Stimulated activated naive CD8-positive, alpha-beta T cell treated with anti-CD3 and anti-CD28 coated beads, Interleukin-15, amount 100 ng/mL, for 72 hours (primary cell): ENCODE results near the gene UNC5C.

Experiments
- ATAC-seq: fragments of 150-1000 bp; cut with Tn5 transposase; 2 replicates; pipeline ENCODE4 v1.10.0; 2021; ENCODE audit warnings: mild to moderate bottlenecking, moderate library complexity
- DNase-seq, 2 donors: peaks; one replicate each; pipeline ENCODE4 v3.0.0; 2021 to 2022
- H3K27ac Mint-ChIP-seq, 2 donors: one replicate each; pipeline ENCODE4 v1.8.0; 2022; ENCODE audit warnings: mild to moderate bottlenecking in 2 of 2, mixed read lengths in 2 of 2, moderate library complexity in 2 of 2
- H3K27me3 Mint-ChIP-seq: one replicate; pipeline ENCODE4 v1.8.0; 2022; ENCODE audit warnings: mixed read lengths
- H3K4me1 Mint-ChIP-seq: one replicate; pipeline ENCODE4 v1.8.0; 2022; ENCODE audit warnings: mild to moderate bottlenecking, mixed read lengths
- H3K4me3 Mint-ChIP-seq, 2 donors: one replicate each; pipeline ENCODE4 v1.8.0; 2022; ENCODE audit warnings: mild to moderate bottlenecking in 2 of 2, mixed read lengths in 2 of 2, moderate library complexity in 1 of 2
- H3K9me3 Mint-ChIP-seq, 2 donors: one replicate each; pipeline ENCODE4 v1.8.0; 2022; ENCODE audit warnings: mixed read lengths in 2 of 2

UNC5C gene

DNA sequence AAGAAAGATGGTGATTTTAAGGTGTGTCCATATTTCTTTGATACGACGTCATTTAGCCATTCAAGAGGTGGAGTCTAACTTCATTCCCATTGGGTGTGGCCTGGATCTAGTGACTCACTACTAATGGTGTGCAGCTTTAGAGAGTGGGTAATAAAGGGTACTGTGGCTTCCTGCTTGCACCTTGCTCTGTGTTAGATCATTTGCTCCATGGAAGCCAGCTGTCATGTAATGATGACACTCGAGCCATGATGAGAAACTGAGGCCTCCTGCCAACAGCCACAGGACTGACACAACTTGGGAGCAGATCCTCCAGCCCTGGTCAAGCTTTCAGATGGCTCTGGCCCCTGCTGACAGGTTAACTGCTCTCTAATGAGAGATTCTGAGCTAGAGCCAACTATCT is 82.0 kb downstream of the UNC5C start:
- Mint-ChIP-seq H3K27ac (no peak overlapping the region), H3K27me3 (peaks cover 8% of the 10 kb centered on the region), H3K4me1 (no peaks in the 10 kb centered on the region), H3K9me3 (no peaks in the 10 kb centered on the region), H3K4me3 (no peak overlapping the region)
- ATAC-seq (no peak), DNase-seq (no peak)

DNA sequence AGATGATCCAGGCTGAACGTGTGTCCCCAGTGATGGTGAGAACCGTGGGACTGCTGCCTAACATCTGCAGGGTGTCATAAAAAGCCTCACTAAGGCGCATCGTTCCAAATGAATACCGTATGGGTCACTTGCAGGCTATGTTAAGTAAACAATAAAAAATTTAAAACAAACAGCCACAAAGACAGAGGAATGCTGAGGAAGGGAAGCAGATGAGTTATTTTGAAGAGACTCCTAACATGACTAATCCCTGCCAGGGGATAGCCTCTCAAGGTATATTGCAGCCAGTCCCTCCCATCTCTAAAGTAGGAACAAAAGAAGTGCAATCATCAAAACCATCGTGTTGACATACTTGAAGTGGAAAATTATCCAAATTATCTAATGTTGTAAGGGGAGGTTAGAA is 83.8 kb downstream of the UNC5C start:
- Mint-ChIP-seq H3K9me3 (peaks cover 4 to 7% of the 10 kb centered on the region in 2 donors), H3K4me1 (no peaks in the 10 kb centered on the region), H3K27ac (no peak overlapping the region), H3K4me3 (no peak overlapping the region), H3K27me3 (peaks cover 15% of the 10 kb centered on the region)
- ATAC-seq = no peak
- DNase-seq = no peak

DNA sequence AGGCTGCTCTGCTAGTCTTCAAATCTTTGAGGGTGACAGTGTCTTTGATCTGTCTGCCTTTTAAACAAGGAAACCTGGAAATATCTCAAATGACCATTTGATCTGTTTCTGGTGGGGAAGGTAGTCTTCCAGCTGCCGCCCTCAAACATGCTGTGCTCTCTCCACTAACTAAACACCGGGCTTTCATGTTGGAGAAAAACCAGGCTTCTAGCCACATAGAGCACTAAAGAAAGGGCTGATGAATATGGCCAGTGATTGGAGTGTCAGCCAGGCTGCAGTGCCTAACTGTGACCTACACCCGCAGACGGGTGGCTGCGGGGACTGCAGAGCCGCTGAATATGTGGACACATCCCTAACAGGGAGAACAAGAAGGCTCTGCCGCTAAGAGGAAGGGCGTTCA is 85.9 kb downstream of the UNC5C start:
- no peak overlapping the region for H3K4me3 Mint-ChIP-seq
- H3K27me3 Mint-ChIP-seq = peaks cover 15% of the 10 kb centered on the region
- H3K9me3 Mint-ChIP-seq = peaks cover 4 to 7% of the 10 kb centered on the region in 2 donors
- H3K4me1 Mint-ChIP-seq = no peaks in the 10 kb centered on the region
- no peak for DNase-seq
- no peak overlapping the region for H3K27ac Mint-ChIP-seq
- no peak for ATAC-seq

DNA sequence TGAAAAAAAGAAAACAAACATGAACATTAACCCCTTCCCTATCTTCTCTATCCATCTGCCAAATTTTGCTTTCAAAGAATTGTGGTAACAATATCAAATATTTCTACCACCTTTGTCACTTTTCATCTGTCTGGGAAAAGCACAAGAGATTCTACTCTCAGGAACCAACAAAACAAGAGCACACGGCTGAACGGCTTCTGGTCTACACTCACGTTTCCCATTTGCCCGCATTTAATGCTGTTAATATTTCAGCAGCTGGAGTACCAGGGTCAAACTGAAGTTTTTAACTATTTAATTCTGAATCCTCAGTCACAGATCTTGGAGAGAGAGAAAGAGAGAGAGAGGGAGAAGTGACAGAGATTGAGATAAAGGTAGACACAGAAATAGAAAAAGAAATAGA is 91.4 kb downstream of the UNC5C start:
- Mint-ChIP-seq H3K27ac (no peak overlapping the region), H3K4me1 (no peaks in the 10 kb centered on the region), H3K27me3 (peaks cover 7% of the 10 kb centered on the region), H3K9me3 (peaks cover 4 to 7% of the 10 kb centered on the region in 2 donors), H3K4me3 (no peak overlapping the region)
- no peak for DNase-seq
- ATAC-seq = no peak

DNA sequence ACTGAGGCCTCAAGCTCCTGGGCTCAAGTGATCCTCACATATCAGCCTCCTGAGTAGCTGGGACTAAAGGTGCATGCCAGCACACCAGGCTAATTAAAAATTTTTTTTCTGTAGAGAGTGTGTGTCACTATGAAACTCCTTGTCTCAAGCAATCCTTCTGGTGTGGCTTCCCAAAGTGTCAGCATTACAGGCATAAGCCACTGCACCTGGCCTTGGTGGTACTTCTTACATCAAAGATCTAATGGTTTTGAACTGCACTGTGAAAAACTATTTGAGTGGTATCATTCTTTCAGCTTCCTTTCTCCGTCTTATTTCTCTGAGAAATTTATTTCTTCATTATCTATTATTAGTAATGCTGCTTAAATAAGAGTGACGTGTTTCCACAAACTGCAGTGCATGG is 98.5 kb downstream of the UNC5C start:
- Mint-ChIP-seq H3K27ac (no peak overlapping the region), H3K4me1 (no peaks in the 10 kb centered on the region), H3K27me3 (no peaks in the 10 kb centered on the region), H3K4me3 (no peak overlapping the region), H3K9me3 (no peaks in the 10 kb centered on the region)
- DNase-seq (no peak), ATAC-seq (no peak)

DNA sequence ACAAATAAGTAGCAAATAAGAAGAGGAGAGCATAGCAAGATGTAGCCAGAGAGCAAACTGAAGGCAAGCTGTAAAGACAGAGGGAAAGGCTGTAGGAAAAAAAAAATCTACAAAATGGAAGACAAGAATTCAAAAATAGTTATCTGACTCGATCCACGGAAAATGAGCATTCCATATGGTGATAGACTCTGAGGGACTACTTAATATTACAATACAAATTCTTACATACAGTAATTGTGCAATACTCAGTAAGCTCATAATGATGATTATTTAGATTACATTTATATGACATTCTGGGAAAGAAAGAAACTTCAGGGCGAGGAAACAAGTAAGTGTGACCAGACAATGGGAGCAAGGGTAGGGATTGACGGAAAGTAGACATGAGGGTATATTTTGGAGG is 102.6 kb downstream of the UNC5C start:
- Mint-ChIP-seq H3K27ac (no peak overlapping the region), H3K27me3 (no peaks in the 10 kb centered on the region), H3K9me3 (no peaks in the 10 kb centered on the region), H3K4me1 (no peaks in the 10 kb centered on the region), H3K4me3 (no peak overlapping the region)
- ATAC-seq (no peak), DNase-seq (no peak)

DNA sequence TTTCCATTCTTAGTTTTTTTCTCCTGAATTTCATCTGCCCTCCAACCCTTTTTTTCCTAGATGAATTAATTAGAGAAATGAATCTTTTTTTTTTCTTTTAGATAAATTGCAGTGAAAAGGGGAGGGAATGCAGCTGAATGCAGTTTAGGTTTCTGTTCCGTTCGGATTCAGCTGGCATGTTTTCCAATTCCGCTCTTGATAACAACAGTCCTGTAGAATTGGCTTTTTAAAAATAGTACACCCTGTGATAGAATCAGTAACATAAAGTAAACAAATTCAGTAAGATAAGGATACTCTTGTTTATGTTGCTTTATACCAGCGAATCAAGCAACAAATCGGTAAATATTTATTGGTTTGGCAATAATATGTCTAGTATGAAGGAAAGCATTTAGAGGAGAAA is 103.5 kb downstream of the UNC5C start:
- DNase-seq = no peak
- ATAC-seq = no peak
- H3K4me3 Mint-ChIP-seq = no peak overlapping the region
- H3K27ac Mint-ChIP-seq = no peak overlapping the region
- no peaks in the 10 kb centered on the region for H3K27me3 Mint-ChIP-seq
- no peaks in the 10 kb centered on the region for H3K9me3 Mint-ChIP-seq
- H3K4me1 Mint-ChIP-seq = no peaks in the 10 kb centered on the region

DNA sequence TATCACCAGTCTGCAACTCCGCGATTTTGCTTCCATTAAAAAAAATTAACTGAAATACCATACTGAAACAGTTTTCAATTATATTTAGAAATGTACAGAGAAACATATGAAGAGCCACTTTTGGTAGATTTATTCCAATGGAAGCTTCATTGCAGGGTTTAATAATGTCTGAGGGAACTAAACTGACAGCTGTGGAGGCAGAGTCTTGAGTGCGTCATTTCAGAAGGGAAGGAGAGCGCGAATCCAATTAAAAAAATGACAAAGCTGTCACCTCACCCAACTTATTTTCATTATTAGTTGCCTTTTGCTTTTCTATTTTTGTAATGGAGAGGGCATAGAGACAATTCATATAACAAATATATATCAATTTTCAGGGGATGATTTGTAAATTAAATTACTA is 104.0 kb downstream of the UNC5C start:
- ATAC-seq (no peak), DNase-seq (no peak)
- no peak overlapping the region for H3K27ac Mint-ChIP-seq
- no peak overlapping the region for H3K4me3 Mint-ChIP-seq
- no peaks in the 10 kb centered on the region for H3K4me1 Mint-ChIP-seq
- no peaks in the 10 kb centered on the region for H3K9me3 Mint-ChIP-seq
- H3K27me3 Mint-ChIP-seq = no peaks in the 10 kb centered on the region

DNA sequence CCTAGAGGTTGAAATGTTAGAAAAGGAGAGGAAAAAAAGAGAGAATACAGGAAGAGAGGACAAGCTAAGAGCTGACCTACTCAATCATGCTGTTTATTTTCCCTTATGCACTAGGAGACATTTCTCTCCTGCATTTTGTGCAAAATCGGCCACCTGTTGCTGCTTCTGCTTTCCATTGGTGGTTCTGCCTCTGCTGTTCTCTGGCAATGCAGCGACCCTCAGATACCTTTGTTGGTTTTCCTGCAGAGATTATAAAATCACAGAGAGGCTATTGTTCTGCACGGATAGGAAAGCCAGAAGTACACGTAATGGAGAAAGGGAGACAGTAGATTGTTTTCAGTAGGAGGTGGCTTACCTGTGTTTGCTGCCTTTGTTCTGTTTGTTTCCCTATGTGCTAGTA is 108.9 kb downstream of the UNC5C start:
- no peak for DNase-seq
- no peak overlapping the region for H3K27ac Mint-ChIP-seq
- H3K9me3 Mint-ChIP-seq = no peaks in the 10 kb centered on the region
- no peaks in the 10 kb centered on the region for H3K4me1 Mint-ChIP-seq
- H3K27me3 Mint-ChIP-seq = no peaks in the 10 kb centered on the region
- no peak overlapping the region for H3K4me3 Mint-ChIP-seq
- no peak for ATAC-seq

DNA sequence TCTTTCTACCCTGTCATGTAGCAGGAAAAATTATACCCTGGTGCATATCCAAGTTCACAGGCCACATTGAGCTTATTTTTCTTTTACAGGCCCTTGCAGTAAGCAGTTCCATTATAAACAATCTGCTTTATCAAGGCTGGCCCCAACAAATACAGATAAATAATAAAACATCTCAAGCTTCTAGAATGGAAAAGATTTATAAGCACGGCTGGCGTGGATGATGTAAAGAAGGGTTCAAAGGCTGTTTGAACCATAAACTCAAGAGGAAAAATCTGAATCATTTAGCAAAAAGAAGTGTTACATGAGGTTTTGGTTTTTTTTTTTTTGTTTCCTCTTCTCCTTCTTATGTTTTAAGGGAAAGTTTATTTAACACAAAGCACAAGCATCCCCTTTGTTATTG is 109.7 kb downstream of the UNC5C start:
- H3K9me3 Mint-ChIP-seq = no peaks in the 10 kb centered on the region
- no peak for ATAC-seq

DNA sequence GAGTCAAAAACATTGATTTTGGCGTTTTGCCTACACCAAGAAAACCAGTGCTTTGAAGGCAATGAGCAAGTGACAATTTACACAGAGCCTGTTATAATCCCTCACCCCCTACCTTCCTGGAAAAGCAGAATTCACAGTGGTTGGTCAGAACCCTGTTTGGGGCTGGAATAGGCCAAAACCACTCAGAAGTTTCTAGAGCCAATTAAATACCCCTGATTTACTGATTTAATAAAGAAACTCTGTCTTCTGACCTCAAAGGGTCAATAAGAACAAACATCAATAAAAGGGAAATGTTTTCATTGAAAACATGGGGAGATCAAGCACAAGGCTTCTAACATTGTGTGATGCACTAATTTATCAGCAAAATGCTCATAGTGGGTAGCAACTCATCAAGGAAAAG is 116.3 kb downstream of the UNC5C start:
- ATAC-seq (no peak), DNase-seq (no peak)
- no peak overlapping the region for H3K4me3 Mint-ChIP-seq
- no peaks in the 10 kb centered on the region for H3K9me3 Mint-ChIP-seq
- H3K27me3 Mint-ChIP-seq = no peaks in the 10 kb centered on the region
- H3K4me1 Mint-ChIP-seq = no peaks in the 10 kb centered on the region
- H3K27ac Mint-ChIP-seq = no peak overlapping the region

More for the DNA sequence above, 109.7 kb downstream of the UNC5C start:
- Mint-ChIP-seq H3K4me3 (no peak overlapping the region), H3K27ac (no peak overlapping the region), H3K27me3 (no peaks in the 10 kb centered on the region), H3K4me1 (no peaks in the 10 kb centered on the region)
- DNase-seq = no peak

DNA sequence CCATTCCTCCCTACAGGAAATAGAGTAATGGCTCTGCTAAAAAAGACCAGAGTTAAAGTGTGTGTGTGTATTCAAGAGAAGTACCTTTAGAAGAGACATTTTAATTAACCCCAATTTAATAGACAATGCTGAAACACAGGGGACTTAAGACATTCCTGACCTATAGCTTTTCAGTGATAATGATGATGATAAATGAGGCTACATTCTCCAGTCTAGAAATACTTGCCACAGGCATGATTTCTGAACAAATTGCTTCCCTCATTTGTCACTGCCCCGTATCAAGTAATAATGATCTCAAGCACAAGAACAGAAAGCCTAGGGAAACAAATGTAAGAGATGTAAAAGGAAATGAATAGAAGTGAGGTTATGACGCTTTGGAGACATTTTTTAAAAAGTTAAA is 117.1 kb downstream of the UNC5C start:
- Mint-ChIP-seq H3K9me3 (no peaks in the 10 kb centered on the region), H3K27ac (no peak overlapping the region), H3K4me3 (no peak overlapping the region), H3K27me3 (no peaks in the 10 kb centered on the region), H3K4me1 (no peaks in the 10 kb centered on the region)
- DNase-seq (no peak), ATAC-seq (no peak)

DNA sequence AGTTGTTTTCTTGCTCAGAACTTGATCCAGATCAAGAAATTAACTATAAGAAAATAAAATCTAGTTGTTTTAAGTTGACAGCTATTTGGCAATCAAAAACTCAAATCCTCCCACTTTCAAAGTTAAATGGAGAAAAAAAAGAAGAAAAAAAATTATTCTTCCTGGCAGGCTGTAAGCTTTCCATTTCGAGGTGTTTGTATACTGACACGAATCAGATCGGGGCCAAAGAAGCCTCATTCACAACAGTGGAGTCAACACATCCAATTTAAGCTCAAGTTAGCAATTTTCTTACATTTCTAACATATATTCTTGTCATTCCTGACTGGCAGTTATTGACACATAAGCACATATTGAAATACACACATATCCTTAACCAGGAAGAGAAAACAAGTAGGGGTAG is 119.4 kb downstream of the UNC5C start:
- Mint-ChIP-seq H3K9me3 (no peaks in the 10 kb centered on the region), H3K4me3 (no peak overlapping the region), H3K27me3 (no peaks in the 10 kb centered on the region), H3K4me1 (no peaks in the 10 kb centered on the region), H3K27ac (no peak overlapping the region)
- DNase-seq (no peak), ATAC-seq (no peak)

DNA sequence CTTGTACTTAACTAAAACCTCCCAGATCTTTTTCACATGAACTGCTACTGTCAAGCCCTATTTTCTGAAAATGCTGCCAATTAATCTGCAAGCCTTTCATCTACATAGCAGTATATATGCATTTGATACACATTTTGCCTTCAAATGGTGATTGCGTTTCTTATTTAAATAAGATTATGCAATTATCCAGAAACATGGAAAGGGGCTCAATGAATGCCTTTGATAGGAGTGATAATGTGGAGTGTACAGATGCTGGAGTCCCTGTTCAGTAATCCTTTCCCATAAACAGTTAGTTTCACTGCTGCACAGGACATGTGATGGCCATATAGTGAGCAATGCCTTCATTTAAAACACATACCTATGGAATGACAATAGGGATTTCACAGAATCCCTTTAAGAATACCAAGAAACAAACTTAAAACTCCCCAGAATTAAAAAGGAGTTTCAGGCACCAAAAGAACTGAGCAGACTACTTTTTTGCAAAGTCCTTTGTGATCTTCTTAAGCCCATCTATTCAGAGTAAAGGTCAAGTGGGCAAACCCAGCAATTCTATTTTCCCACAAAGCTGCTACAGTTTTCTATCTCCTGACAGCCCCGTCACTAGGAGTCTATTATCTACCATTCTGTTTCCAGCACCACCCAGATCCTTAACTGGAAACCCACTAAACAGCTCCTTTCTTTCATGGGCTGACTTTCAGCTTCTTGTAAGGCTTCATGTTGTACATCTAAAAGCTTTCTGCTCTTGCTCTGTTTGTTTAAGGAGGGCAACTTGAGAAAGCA is 120.3 kb downstream of the UNC5C start:
- H3K9me3 Mint-ChIP-seq = no peaks in the 10 kb centered on the region
- no peaks in the 10 kb centered on the region for H3K27me3 Mint-ChIP-seq
- no peak overlapping the region for H3K4me3 Mint-ChIP-seq
- H3K27ac Mint-ChIP-seq = no peak overlapping the region
- no peak for DNase-seq
- no peak for ATAC-seq
- no peaks in the 10 kb centered on the region for H3K4me1 Mint-ChIP-seq

DNA sequence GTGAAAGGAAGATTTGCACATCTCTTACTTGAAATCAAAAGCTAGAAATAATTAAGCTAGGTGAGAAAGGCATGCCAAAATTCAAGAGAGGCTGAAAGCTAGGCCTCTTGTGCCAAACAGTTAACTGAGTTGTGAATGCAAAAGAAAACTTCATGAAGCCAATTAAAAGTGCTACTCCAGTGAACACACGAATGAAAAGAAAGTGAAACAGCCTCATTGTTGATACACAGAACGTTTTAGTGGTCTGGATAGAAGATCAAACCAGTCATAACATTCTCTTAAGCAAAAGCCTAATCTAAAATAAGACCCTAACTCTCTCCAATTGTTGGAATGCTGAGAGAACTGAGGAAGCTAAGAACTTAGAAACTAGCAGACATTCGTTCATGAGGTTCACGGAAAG is 122.3 kb downstream of the UNC5C start:
- DNase-seq (no peak), ATAC-seq (no peak)
- no peak overlapping the region for H3K4me3 Mint-ChIP-seq
- H3K27ac Mint-ChIP-seq = no peak overlapping the region
- no peaks in the 10 kb centered on the region for H3K27me3 Mint-ChIP-seq
- no peaks in the 10 kb centered on the region for H3K4me1 Mint-ChIP-seq
- H3K9me3 Mint-ChIP-seq = no peaks in the 10 kb centered on the region

DNA sequence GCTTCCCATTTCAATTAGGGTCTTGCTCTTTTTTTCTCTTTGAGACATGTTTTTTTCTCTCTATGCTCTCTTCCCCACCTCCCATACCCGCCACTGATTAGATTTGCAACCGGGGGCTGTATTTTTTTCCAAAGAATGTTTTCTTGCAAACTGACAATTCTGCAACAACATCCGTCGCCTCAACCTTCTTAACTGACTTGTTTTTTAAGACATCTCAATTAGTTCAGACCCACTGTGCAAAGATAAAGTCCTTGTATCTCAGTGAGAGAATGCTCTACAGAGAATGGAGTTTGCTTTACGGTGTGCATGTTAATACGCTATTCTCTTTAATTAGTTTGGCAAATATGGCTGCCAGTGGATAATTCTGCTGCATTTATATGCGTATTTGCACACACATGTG is 126.3 kb downstream of the UNC5C start:
- H3K9me3 Mint-ChIP-seq = no peaks in the 10 kb centered on the region
- DNase-seq = no peak
- ATAC-seq = no peak
- no peak overlapping the region for H3K27ac Mint-ChIP-seq
- no peaks in the 10 kb centered on the region for H3K4me1 Mint-ChIP-seq
- H3K4me3 Mint-ChIP-seq = no peak overlapping the region
- no peaks in the 10 kb centered on the region for H3K27me3 Mint-ChIP-seq

DNA sequence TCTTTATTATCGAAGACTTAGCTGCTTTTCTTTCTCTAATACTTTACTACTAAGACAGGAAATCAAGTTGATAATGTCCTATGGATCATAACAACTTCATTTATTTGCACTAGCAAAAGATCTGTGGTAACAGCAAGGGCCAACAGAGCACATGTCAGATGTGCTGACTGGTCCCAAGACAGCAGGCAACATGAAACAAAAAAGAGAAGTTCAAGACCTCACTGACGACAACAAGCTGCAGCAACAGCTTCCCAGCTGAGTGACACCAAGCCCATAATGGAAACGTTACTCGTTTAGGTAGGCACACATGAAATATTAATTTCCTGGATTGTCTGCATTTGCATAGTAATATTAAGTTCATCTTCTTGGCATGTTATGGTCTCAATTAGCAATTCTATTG is 126.9 kb downstream of the UNC5C start:
- Mint-ChIP-seq H3K4me1 (no peaks in the 10 kb centered on the region), H3K27me3 (no peaks in the 10 kb centered on the region), H3K4me3 (no peak overlapping the region), H3K9me3 (no peaks in the 10 kb centered on the region), H3K27ac (no peak overlapping the region)
- no peak for DNase-seq
- ATAC-seq = no peak
